Stimulated activated naive CD8-positive, alpha-beta T cell treated with anti-CD3 and anti-CD28 coated beads, Interleukin-15, Interleukin-2, amounts not matched to agents 100 ng/mL and 50 ng/mL, for 24 hours (primary cell): Measurements from ENCODE around the gene GNB5.
"Not testable (repeated sequence)": the region's sequence is repeated elsewhere in the genome, so short reads cannot be mapped to it uniquely, and the experiment has no call there.

Experiments
- H3K27ac Mint-ChIP-seq: one replicate; pipeline ENCODE4 v1.8.0; 2021; ENCODE audit warnings: mild to moderate bottlenecking, mixed read lengths
- H3K27me3 Mint-ChIP-seq: one replicate; pipeline ENCODE4 v1.8.0; 2021; ENCODE audit warnings: mixed read lengths
- H3K36me3 Mint-ChIP-seq: one replicate; pipeline ENCODE4 v1.8.0; 2021; ENCODE audit warnings: low read depth, mixed read lengths
- H3K4me1 Mint-ChIP-seq: one replicate; pipeline ENCODE4 v1.8.0; 2021; ENCODE audit warnings: low read depth, mixed read lengths
- H3K4me3 Mint-ChIP-seq: one replicate; pipeline ENCODE4 v1.8.0; 2021; ENCODE audit warnings: mild to moderate bottlenecking, mixed read lengths
- H3K9me3 Mint-ChIP-seq: one replicate; pipeline ENCODE4 v1.8.0; 2021; ENCODE audit warnings: mixed read lengths

Gene GNB5

GRCh38 chr15:52186651-52187486 is 4.3 kb downstream of the GNB5 start:
- peaks cover 4% of the 10 kb centered on the region for H3K4me1 Mint-ChIP-seq
- H3K27ac Mint-ChIP-seq: no peak overlapping the region
- H3K27me3 Mint-ChIP-seq: no peaks in the 10 kb centered on the region
- peaks cover 4% of the 10 kb centered on the region for H3K36me3 Mint-ChIP-seq
- no peaks in the 10 kb centered on the region for H3K9me3 Mint-ChIP-seq
- H3K4me3 Mint-ChIP-seq: no peak overlapping the region

DNA sequence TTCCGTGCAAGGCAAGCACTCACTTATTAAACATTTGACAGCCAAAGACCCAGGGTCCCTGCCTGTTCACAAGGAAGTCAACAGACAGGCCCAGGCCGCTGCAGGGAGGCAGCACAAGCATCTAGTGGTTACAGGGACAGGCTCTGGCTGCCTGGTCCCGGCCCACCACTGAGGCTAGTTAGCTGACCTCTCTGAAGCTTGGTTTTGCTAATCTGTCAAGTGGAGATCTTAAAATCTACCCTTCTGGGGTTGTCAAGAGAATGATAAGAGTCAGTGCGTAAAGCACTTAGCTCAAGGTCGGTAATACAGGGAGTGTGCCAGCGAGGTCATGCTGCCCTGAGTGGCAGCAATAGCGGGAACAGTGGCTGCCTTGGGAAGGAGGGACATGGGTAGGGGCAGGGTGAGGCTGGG is 6.0 kb downstream of the GNB5 start:
- no peak overlapping the region for H3K27ac Mint-ChIP-seq
- no peaks in the 10 kb centered on the region for H3K9me3 Mint-ChIP-seq
- peaks cover 4% of the 10 kb centered on the region for H3K36me3 Mint-ChIP-seq
- H3K4me1 Mint-ChIP-seq: peaks cover 15% of the 10 kb centered on the region
- H3K27me3 Mint-ChIP-seq: no peaks in the 10 kb centered on the region
- no peak overlapping the region for H3K4me3 Mint-ChIP-seq

DNA sequence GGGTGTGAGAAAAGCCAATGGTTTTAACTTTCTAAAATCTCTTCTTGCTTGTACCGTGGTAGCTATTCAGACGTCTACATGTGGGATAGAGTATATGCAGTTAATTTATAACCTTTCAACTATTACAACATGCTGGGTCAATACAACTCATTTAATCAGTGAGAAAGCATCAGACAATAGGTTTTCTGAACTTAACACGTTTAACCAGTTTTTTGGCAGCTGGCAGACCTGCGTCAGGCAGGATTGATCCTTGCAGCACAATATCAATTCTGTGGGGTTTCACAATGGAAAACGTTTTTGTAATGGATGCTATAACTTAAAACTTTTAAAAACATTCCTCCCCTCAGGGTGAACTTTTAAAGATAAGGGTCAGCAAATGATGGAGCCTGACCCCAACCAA is 6.5 kb downstream of the GNB5 start:
- Mint-ChIP-seq H3K27ac (no peak overlapping the region), H3K27me3 (no peaks in the 10 kb centered on the region), H3K36me3 (peaks cover 4% of the 10 kb centered on the region), H3K4me1 (peaks cover 17% of the 10 kb centered on the region), H3K4me3 (no peak overlapping the region), H3K9me3 (no peaks in the 10 kb centered on the region)

DNA sequence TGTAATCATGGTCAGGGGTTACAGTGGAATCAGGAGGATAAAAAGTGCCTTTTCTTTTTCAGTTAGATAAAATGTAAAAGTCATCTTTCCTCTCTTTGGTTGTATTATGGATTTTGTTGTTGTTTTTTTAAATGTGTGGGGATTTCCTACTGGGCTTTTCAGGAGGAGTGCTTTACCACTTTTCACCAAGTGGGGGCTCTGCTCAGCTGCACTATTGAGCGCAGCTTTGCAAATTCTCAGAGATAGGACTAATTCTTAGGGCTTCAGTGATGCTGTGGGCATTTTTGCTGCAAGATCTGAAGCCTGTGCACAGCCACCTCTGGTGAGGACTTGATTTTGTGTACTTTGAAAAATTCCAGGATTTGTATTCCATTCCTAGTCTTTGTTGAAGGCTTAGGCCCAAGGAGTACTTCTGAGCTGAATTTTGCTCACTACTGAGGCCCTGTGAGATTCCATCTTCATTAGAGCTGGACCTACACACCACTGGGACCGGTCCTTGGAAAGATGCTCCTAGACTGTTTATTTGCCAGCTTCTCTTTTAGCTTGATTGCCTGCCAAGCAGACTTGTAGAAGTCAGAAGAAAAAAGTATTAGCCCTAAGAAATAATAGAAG is 7.5 kb downstream of the GNB5 start:
- H3K27ac Mint-ChIP-seq: peak overlapping the region; percentile 7
- peaks cover 4% of the 10 kb centered on the region for H3K36me3 Mint-ChIP-seq
- H3K9me3 Mint-ChIP-seq: no peaks in the 10 kb centered on the region
- H3K4me3 Mint-ChIP-seq: no peak overlapping the region
- peaks cover 23% of the 10 kb centered on the region for H3K4me1 Mint-ChIP-seq
- H3K27me3 Mint-ChIP-seq: no peaks in the 10 kb centered on the region

DNA sequence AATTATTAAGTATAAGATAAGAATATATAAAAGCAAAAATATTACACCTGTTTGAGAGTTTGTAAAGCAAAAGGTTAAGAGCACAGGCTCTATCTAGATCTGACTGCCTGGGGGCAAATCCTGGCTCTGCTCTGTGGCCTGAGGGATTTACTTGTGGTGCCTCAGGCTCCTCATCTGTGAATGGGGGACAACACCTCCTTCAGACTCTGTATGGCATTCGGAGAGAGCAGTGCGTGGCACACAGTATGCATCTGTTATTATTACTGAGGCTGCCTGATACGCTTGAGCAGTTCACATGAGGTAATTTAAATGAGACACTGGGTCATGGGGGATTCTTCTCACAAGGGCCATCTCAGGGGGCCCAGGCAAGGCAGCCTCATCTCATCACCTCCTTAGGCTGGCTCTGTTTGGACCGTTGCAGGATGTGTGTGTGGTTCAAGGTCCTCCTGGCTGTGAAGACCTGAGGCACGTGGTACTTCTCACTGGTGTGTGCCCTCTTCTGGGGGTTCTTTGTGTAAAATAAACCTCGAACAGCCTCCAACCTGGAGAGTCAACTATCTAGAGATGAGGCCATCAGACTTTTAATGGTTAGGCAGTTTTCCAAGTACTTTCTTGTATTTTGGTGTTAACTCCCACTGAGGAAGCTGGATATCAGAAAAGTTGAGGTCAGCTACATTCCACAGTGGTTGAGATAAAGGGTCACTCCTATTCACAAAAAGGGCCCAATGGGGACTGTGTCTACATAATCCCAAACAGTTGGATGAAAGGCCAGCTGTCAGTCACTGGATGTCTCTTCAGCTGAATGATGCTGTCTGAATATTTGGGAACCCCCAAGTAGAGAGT is 9.0 kb downstream of the GNB5 start:
- H3K36me3 Mint-ChIP-seq: peaks cover 4% of the 10 kb centered on the region
- H3K9me3 Mint-ChIP-seq: no peaks in the 10 kb centered on the region
- peaks cover 29% of the 10 kb centered on the region for H3K4me1 Mint-ChIP-seq
- H3K27ac Mint-ChIP-seq: no peak overlapping the region
- H3K4me3 Mint-ChIP-seq: no peak overlapping the region
- H3K27me3 Mint-ChIP-seq: no peaks in the 10 kb centered on the region

DNA sequence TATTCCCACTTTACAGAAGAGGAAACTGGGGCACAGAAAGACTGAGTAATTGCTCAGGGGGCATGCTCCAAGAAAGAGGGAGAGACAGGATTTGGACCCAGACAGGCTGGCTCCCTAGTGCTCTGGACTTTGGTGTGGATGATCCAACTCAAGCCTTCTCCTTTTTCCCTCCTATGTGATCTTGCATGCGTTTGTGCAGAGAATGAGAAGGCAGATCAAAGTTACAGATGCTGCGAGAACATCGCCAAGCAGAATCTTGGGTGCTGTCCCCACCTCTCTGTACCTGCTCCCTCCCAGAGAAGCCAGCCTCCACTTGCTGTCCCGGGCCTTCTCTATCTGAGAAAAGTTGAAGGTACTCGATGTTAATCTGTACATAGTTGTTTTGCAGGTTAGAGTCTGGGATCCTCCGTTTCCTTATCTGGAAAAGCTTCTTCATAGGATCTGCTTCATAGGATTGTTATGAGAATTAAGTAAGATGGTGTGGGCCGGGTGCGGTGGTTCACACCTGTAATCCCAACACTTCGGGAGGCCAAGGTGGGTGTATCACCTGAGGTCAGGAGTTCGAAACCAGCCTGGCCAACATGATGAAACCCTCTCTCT is 10.2 kb downstream of the GNB5 start:
- H3K27ac Mint-ChIP-seq: peak overlapping the region; percentile 34
- H3K4me3 Mint-ChIP-seq: peak overlapping the region; percentile 84
- H3K36me3 Mint-ChIP-seq: peaks cover 4% of the 10 kb centered on the region
- H3K4me1 Mint-ChIP-seq: peaks cover 29% of the 10 kb centered on the region
- no peaks in the 10 kb centered on the region for H3K27me3 Mint-ChIP-seq
- H3K9me3 Mint-ChIP-seq: no peaks in the 10 kb centered on the region

- Mint-ChIP-seq H3K27me3 (no peaks in the 10 kb centered on the region), H3K9me3 (no peaks in the 10 kb centered on the region), H3K36me3 (peaks cover 4% of the 10 kb centered on the region), H3K4me1 (peaks cover 29% of the 10 kb centered on the region), H3K27ac (peak overlapping the region; percentile 45), H3K4me3 (peak overlapping the region; percentile 84)
These were observed 10.9 kb downstream of the GNB5 start for GRCh38 chr15:52180196-52180835.

DNA sequence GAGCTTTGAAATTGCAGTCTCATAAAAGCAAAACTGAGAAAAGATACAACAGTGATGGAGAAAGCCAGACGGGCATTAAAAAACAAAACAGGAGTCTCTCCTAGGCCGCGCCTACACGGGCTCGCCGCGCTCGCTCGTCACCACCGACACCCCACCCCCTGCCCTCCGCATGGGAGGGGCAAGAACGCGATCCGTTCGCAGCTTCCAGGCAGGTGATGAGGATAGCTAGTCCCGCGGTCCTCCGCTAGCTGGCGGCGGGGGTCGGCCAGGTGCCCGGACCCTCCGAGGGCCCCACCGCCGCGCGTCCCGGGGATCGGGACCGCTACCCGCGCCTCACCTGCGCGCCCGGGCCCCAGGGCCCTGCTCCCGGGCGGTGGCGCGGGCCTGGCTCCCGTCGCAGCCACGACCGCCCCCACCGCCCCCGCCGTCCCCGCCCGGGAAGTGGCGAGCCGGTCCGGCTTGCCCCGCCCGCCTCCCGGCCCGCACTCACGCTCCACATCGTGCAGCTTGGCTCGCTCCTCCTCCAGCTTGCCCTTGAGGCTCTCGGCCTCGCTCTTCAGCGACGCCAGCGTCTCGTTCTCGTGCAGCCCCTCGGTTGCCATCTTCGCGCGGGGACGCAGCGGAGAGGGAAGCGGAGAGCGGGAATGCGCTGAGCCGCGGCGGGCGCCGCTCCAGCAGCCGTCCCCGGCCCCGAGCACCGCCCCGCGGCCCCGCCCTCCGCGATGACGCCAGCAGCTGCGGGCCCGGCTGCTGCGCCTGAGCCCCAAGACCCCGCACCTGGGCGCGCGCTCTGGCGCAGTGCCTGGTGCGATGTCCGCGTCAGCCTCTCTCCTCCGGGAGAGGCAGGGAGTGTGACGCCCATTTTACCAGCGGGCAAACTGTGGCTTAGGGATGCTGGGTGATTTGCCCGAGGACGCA is 11.7 kb downstream of the GNB5 start:
- Mint-ChIP-seq H3K4me1 (peaks cover 29% of the 10 kb centered on the region), H3K27me3 (no peaks in the 10 kb centered on the region), H3K9me3 (no peaks in the 10 kb centered on the region), H3K4me3 (peak overlapping the region; percentile 84), H3K36me3 (peaks cover 4% of the 10 kb centered on the region), H3K27ac (peak overlapping the region; percentile 87)

GRCh38 chr15:52178765-52179164 is 12.4 kb downstream of the GNB5 start:
- H3K9me3 Mint-ChIP-seq: no peaks in the 10 kb centered on the region
- H3K36me3 Mint-ChIP-seq: peaks cover 4% of the 10 kb centered on the region
- H3K27ac Mint-ChIP-seq: peak overlapping the region; percentile 87
- H3K27me3 Mint-ChIP-seq: no peaks in the 10 kb centered on the region
- peaks cover 31% of the 10 kb centered on the region for H3K4me1 Mint-ChIP-seq
- H3K4me3 Mint-ChIP-seq: peak overlapping the region; percentile 84

DNA sequence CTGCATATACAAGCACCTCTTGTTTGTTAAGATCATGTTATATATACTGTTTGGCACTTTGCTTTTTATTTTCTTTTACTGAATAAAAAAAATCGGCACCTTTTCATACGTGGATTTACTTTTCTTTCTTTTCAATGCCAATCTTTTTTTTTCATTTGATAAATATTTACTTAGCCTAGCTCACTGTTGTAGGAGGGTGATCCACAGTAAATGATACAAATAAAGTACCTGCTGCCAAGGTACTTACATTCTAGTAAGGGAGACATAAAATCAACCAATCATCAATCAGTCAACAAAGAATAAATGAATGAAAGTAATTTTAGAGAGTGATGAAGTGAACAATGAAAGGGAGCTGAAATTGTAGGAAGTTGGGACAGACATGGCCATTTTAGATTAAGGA is 18.3 kb downstream of the GNB5 start:
- no peaks in the 10 kb centered on the region for H3K9me3 Mint-ChIP-seq
- no peak overlapping the region for H3K27ac Mint-ChIP-seq
- H3K4me1 Mint-ChIP-seq: peaks cover 20% of the 10 kb centered on the region
- H3K4me3 Mint-ChIP-seq: no peak overlapping the region
- no peaks in the 10 kb centered on the region for H3K36me3 Mint-ChIP-seq
- H3K27me3 Mint-ChIP-seq: no peaks in the 10 kb centered on the region

- Mint-ChIP-seq H3K4me3 (no peak overlapping the region), H3K4me1 (peaks cover 24% of the 10 kb centered on the region), H3K9me3 (no peaks in the 10 kb centered on the region), H3K36me3 (no peaks in the 10 kb centered on the region), H3K27me3 (no peaks in the 10 kb centered on the region), H3K27ac (no peak overlapping the region)
These were observed 19.4 kb downstream of the GNB5 start for GRCh38 chr15:52171807-52172206.

- Mint-ChIP-seq H3K4me1 (peaks cover 29% of the 10 kb centered on the region), H3K36me3 (no peaks in the 10 kb centered on the region), H3K9me3 (no peaks in the 10 kb centered on the region), H3K4me3 (no peak overlapping the region), H3K27ac (no peak overlapping the region), H3K27me3 (no peaks in the 10 kb centered on the region)
These were observed 19.8 kb downstream of the GNB5 start for GRCh38 chr15:52171386-52171785.

- not testable (repeated sequence) for H3K9me3 Mint-ChIP-seq, H3K27ac Mint-ChIP-seq, H3K27me3 Mint-ChIP-seq, H3K36me3 Mint-ChIP-seq, H3K4me3 Mint-ChIP-seq
- H3K4me1 Mint-ChIP-seq: peaks cover 40% of the 10 kb centered on the region
These were observed 21.0 kb downstream of the GNB5 start for GRCh38 chr15:52170199-52170598.
